HL-60 (cell line): ENCODE data around the gene RYR3.

Experiments used
- CTCF ChIP-seq: IDR thresholded peaks from one replicate; pipeline ENCODE4 v1.5.1; 2011; ENCODE audit warnings: low read length, control low read depth, inconsistent platforms; ENCODE audit not compliant: insufficient read depth
- GABPA ChIP-seq: IDR thresholded peaks from 2 replicates; pipeline ENCODE4 v1.6.1; 2012; ENCODE audit warnings: low read depth
- POLR2AphosphoS5 ChIP-seq: IDR thresholded peaks from 2 replicates; pipeline ENCODE4 v1.6.1; 2012; ENCODE audit warnings: low read depth
- REST ChIP-seq: IDR thresholded peaks from 2 replicates; pipeline ENCODE4 v1.6.1; 2012; ENCODE audit warnings: low read depth; ENCODE audit not compliant: insufficient replicate concordance
- SPI1 ChIP-seq: IDR thresholded peaks from 2 replicates; pipeline ENCODE4 v1.6.1; 2012; ENCODE audit warnings: low read depth, mild to moderate bottlenecking, borderline replicate concordance

- TF ChIP-seq CTCF (no peak), REST (no peak), POLR2AphosphoS5 (no peak), GABPA (no peak), SPI1 (no peak)
Measured at GRCh38 chr15:33293713-33294334, 16.9 kb upstream of the RYR3 start.
